Measurements from ENCODE around the gene CHST12. TPM values are rescaled to one million over a fixed set of nuclear protein-coding genes. Genes with fewer than 3 reads are reported as not detected.

Gene CHST12
- total RNA-seq, 1 donor from 2014 or later: 29.8 TPM

DNA sequence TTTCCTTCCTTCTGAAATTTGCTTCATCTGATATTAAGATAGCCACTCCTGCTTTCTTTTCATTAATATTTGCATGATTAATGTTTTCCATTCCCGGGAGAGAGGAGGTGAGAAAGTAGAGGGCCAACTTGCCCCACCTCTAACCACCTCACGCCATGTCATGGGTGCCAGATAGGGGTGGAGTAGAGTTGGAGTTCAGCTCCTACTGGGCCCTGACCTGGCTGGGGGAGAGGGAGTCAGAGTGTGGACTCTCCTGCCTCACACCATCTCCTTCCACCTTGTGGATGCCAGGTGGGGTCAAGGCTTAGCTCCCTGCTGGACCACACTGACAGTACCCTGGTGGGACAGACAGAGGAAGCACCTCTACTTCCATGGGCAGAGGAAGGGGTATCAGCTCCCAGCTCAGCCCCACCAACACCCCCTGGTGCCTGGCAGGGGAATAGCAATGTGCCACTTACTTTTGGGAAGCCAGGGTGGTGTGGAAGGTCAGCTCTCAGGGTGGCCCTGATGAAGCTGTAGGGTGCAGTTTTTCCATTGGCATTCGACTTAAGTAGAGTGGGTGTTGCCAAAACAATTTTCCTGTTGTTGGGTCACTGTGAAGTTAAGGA lies 28.0 kb downstream of the CHST12 start:
- no peaks in the 10 kb centered on the region for H3K4me1 ChIP-seq
- H3K27me3 ChIP-seq: no peaks in the 10 kb centered on the region
- no peak overlapping the region for H3K27ac ChIP-seq
- no peak overlapping the region for H3K4me3 ChIP-seq
- peaks cover 31% of the 10 kb centered on the region for H3K36me3 ChIP-seq
- H3K9me3 ChIP-seq: no peaks in the 10 kb centered on the region
- DNase-seq (no peak), ATAC-seq (peak; percentile 73)
- TF ChIP-seq, protein P1, sequence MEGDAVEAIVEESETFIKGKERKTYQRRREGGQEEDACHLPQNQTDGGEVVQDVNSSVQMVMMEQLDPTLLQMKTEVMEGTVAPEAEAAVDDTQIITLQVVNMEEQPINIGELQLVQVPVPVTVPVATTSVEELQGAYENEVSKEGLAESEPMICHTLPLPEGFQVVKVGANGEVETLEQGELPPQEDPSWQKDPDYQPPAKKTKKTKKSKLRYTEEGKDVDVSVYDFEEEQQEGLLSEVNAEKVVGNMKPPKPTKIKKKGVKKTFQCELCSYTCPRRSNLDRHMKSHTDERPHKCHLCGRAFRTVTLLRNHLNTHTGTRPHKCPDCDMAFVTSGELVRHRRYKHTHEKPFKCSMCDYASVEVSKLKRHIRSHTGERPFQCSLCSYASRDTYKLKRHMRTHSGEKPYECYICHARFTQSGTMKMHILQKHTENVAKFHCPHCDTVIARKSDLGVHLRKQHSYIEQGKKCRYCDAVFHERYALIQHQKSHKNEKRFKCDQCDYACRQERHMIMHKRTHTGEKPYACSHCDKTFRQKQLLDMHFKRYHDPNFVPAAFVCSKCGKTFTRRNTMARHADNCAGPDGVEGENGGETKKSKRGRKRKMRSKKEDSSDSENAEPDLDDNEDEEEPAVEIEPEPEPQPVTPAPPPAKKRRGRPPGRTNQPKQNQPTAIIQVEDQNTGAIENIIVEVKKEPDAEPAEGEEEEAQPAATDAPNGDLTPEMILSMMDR (IDR thresholded peaks at IDR 0.05): peak; percentile 57
- intact Hi-C loops (cut with DNase I): no loop called here

- peaks cover 35% of the 10 kb centered on the region for H3K36me3 ChIP-seq
- ATAC-seq: no peak
Measured at GRCh38 chr7:2432910-2433712, 29.7 kb downstream of the CHST12 start.

DNA sequence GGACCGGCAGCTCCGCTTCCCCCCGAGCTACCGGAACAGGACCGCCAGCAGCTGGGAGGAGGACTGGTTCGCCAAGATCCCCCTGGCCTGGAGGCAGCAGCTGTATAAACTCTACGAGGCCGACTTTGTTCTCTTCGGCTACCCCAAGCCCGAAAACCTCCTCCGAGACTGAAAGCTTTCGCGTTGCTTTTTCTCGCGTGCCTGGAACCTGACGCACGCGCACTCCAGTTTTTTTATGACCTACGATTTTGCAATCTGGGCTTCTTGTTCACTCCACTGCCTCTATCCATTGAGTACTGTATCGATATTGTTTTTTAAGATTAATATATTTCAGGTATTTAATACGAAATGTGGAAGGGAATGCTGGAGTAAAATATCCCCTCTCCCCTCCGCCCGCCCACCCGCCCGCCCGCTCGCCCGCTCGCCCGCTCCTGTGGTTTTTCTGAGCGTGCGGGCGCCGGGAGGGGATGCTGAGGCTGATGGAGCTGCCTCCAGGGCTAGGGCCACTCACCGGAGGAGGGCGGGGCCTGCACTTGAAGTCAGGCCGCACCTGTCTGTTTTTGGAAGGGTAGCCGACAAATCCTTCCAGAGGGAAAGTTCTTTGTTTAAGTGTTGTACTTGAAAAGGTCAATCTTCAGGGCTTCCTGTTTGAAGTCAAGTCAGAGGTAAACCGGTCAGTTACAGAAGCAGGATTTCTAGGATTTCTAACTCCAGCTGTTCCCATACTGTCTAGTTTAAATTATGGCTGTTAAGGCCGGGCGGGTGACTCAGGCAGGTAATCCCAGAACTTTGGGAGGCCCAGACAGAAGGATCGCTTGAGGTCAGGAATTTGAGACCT lies 30.5 kb downstream of the CHST12 start:
- Histone ChIP-seq H3K4me3 (no peak overlapping the region), H3K27ac (no peak overlapping the region), H3K36me3 (peaks cover 35% of the 10 kb centered on the region), H3K27me3 (no peaks in the 10 kb centered on the region), H3K4me1 (peaks cover 6% of the 10 kb centered on the region), H3K9me3 (no peaks in the 10 kb centered on the region)
- ATAC-seq (peak; percentile 73), DNase-seq (peak; percentile 91)
- intact Hi-C loops (cut with DNase I): no loop called here
- TF ChIP-seq, protein P1 (IDR thresholded peaks at IDR 0.05): no peak

More at GRCh38 chr7:2432910-2433712, 29.7 kb downstream of the CHST12 start:
- H3K4me1 ChIP-seq: peaks cover 4% of the 10 kb centered on the region
- TF ChIP-seq, protein P1 (IDR thresholded peaks at IDR 0.05): no peak
- no peak overlapping the region for H3K27ac ChIP-seq
- no peaks in the 10 kb centered on the region for H3K27me3 ChIP-seq
- DNase-seq: no peak
- intact Hi-C loops (cut with DNase I): no loop called here
- no peak overlapping the region for H3K4me3 ChIP-seq
- H3K9me3 ChIP-seq: no peaks in the 10 kb centered on the region

- peaks cover 35% of the 10 kb centered on the region for H3K36me3 ChIP-seq
- H3K4me1 ChIP-seq: peaks cover 6% of the 10 kb centered on the region
- H3K4me3 ChIP-seq: no peak overlapping the region
- no peaks in the 10 kb centered on the region for H3K9me3 ChIP-seq
- TF ChIP-seq, protein P1 (IDR thresholded peaks at IDR 0.05): no peak
- no peak overlapping the region for H3K27ac ChIP-seq
- ATAC-seq: no peak
- intact Hi-C loops (cut with DNase I): no loop called here
- no peaks in the 10 kb centered on the region for H3K27me3 ChIP-seq
- no peak for DNase-seq
Measured at GRCh38 chr7:2435146-2435545, 31.7 kb downstream of the CHST12 start.

GRCh38 chr7:2436341-2437104 lies 33.1 kb downstream of the CHST12 start:
- H3K9me3 ChIP-seq: no peaks in the 10 kb centered on the region
- no peak overlapping the region for H3K4me3 ChIP-seq
- DNase-seq: no peak
- no peak for ATAC-seq
- peaks cover 11% of the 10 kb centered on the region for H3K4me1 ChIP-seq
- H3K27me3 ChIP-seq: no peaks in the 10 kb centered on the region
- H3K36me3 ChIP-seq: peaks cover 35% of the 10 kb centered on the region
- H3K27ac ChIP-seq: no peak overlapping the region
- intact Hi-C loops (cut with DNase I): no loop called here
- TF ChIP-seq, protein P1 (IDR thresholded peaks at IDR 0.05): no peak

Measured in upper lobe of right lung (tissue), 1 donor.